Panc1 (cell line): Measurements from ENCODE around the gene TMOD1. TPM values are rescaled to one million over a fixed set of nuclear protein-coding genes. Genes with fewer than 3 reads are reported as not detected.
"Not testable (repeated sequence)": the region's sequence is repeated elsewhere in the genome, so short reads cannot be mapped to it uniquely, and the experiment has no call there.

Experiments
- ATAC-seq: fragments of 200-7000 bp; cut with Tn5 transposase; 2 replicates; pipeline ENCODE4 v1.9.1; 2020; ENCODE audit warnings: mild to moderate bottlenecking, moderate library complexity
- BruUV-seq: library from RNA; stranded (reverse); fragments of 400-500 nt; replicated peaks from 2 replicates; lab custom pipeline; 2021; lab: Mats Ljungman, UMichigan
- CTCF ChIA-PET: fragments of 300-600 bp; sonication (Branson Sonifier 250); formaldehyde crosslinking; loops from one replicate; lab custom pipeline; 2022; ENCODE audit warnings: antibody characterized with exemption; lab: Charles Lee
- POLR2A ChIA-PET: fragments of 300-600 bp; sonication (Branson Sonifier 250); formaldehyde crosslinking; loops from one replicate; lab custom pipeline; 2022; ENCODE audit warnings: antibody characterized with exemption; lab: Charles Lee
- DNase-seq: peaks from one replicate; pipeline ENCODE4 v3.0.0-alpha.2; 2010; ENCODE audit warnings: low read depth, low spot score
- H3K27ac ChIP-seq: 2 replicates; pipeline ENCODE4 v1.5.1; 2011; ENCODE audit warnings: mild to moderate bottlenecking, low read length, inconsistent platforms
- H3K27me3 ChIP-seq: fragments of 200-500 bp; sonication (Bioruptor generic); 2 replicates; pipeline ENCODE4 v1.6.0; 2014; ENCODE audit warnings: low read length, inconsistent platforms; ENCODE audit not compliant: control insufficient read depth, insufficient read depth
- H3K36me3 ChIP-seq: fragments of 200-500 bp; sonication (Bioruptor generic); 2 replicates; pipeline ENCODE4 v1.5.1; 2014; ENCODE audit warnings: inconsistent platforms, mild to moderate bottlenecking, low read length, moderate library complexity; ENCODE audit not compliant: control insufficient read depth, insufficient read depth
- H3K4me1 ChIP-seq: 2 replicates; pipeline ENCODE4 v1.5.1; 2011; ENCODE audit warnings: inconsistent platforms, mild to moderate bottlenecking, low read length, moderate library complexity; ENCODE audit not compliant: control insufficient read depth, insufficient read depth
- H3K4me3 ChIP-seq, 2 experiments: 2 replicates each; pipeline ENCODE4 v1.5.1; 2011 to 2012; ENCODE audit warnings: low read depth in 2 of 2, low read length in 2 of 2, mild to moderate bottlenecking in 2 of 2, inconsistent platforms in 1 of 2, moderate library complexity in 1 of 2
- H3K9me3 ChIP-seq: fragments of 200-500 bp; sonication (Bioruptor generic); 2 replicates; pipeline ENCODE4 v1.5.1; 2014; ENCODE audit warnings: low read depth, mild to moderate bottlenecking, inconsistent platforms, low read length, moderate library complexity; ENCODE audit not compliant: control insufficient read depth, insufficient read depth
- POLR2AphosphoS5 ChIP-seq: IDR thresholded peaks from 2 replicates; pipeline ENCODE4 v1.6.1; 2012; ENCODE audit warnings: mild to moderate bottlenecking, low read depth, low read length, moderate library complexity
- SIN3A ChIP-seq: IDR thresholded peaks from 2 replicates; pipeline ENCODE4 v1.6.1; 2012; ENCODE audit warnings: low read depth, mild to moderate bottlenecking, low read length, moderate library complexity, borderline replicate concordance; ENCODE audit not compliant: insufficient read depth
- TCF7L2 ChIP-seq: IDR thresholded peaks from 2 replicates; pipeline ENCODE4 v1.6.1; 2011; ENCODE audit warnings: mild to moderate bottlenecking, low read depth, low read length, inconsistent platforms
- in situ Hi-C: cut with HindIII; loops from 2 replicates; pipeline ENCODE4 v1.10.0; 2016; ENCODE audit warnings: low sequenced_read_pairs, low pct_unique_long_range_greater_than_20kb
- intact Hi-C: fragments of 100-400 bp; cut with micrococcal nuclease; formaldehyde crosslinking; loops from one replicate; pipeline ENCODE4 v1.10.0; 2022; ENCODE audit not compliant: unreplicated experiment
- total RNA-seq: library from RNA; stranded (reverse); gene quantifications from one replicate; pipeline ENCODE4 v1.2.1, GENCODE V29; 2021; ENCODE audit not compliant: unreplicated experiment
- TF ChIP-seq, protein P1 (sequence below): fragments of 450-650 bp; IDR thresholded peaks from 2 replicates; pipeline ENCODE4 v1.5.1; 2017; ENCODE audit warnings: mild to moderate bottlenecking
- TF ChIP-seq, protein P2 (sequence below), 2 experiments: IDR thresholded peaks; 2 replicates each; pipeline ENCODE4 v1.6.1; 2011 to 2012; ENCODE audit warnings: low read depth in 2 of 2, control low read depth in 1 of 2, low read length in 1 of 2, mild to moderate bottlenecking in 1 of 2, moderate library complexity in 1 of 2; ENCODE audit not compliant: insufficient read depth in 1 of 2

TMOD1 gene
- total RNA-seq, 1 experiment from 2014 or later, result 1.4 TPM

DNA sequence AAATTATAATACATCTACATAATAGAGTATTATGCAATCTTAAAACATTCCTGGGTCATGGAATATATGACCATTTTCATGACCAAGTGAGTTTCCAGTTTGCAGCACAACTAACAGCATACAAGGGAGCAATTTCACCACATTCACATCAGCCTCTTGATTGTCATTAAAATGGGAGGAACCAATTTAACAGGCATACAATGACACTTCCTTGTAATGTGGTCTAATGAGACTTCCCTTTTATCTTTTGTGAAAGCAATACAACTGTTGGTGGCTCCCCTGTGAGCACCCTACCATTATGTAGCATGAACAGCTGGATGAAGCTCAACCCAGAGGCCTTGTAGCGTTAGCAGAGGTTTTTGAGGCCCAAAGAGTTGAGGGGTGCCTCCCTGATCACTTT lies 13.6 kb upstream of the TMOD1 start:
- DNase-seq, result no peak
- Histone ChIP-seq H3K4me3 (no peak overlapping the region), H3K27me3 (no peaks in the 10 kb centered on the region), H3K36me3 (no peaks in the 10 kb centered on the region), H3K9me3 (no peaks in the 10 kb centered on the region), H3K27ac (no peak overlapping the region), H3K4me1 (no peaks in the 10 kb centered on the region)
- BruUV-seq, result no TSS peak
- intact Hi-C loops (no loop called here), in situ Hi-C loops (no loop called here)
- POLR2A ChIA-PET, result no interaction called here
- CTCF ChIA-PET, result no interaction called here
- no peak for ATAC-seq
- no peak for TF ChIP-seq POLR2AphosphoS5

DNA sequence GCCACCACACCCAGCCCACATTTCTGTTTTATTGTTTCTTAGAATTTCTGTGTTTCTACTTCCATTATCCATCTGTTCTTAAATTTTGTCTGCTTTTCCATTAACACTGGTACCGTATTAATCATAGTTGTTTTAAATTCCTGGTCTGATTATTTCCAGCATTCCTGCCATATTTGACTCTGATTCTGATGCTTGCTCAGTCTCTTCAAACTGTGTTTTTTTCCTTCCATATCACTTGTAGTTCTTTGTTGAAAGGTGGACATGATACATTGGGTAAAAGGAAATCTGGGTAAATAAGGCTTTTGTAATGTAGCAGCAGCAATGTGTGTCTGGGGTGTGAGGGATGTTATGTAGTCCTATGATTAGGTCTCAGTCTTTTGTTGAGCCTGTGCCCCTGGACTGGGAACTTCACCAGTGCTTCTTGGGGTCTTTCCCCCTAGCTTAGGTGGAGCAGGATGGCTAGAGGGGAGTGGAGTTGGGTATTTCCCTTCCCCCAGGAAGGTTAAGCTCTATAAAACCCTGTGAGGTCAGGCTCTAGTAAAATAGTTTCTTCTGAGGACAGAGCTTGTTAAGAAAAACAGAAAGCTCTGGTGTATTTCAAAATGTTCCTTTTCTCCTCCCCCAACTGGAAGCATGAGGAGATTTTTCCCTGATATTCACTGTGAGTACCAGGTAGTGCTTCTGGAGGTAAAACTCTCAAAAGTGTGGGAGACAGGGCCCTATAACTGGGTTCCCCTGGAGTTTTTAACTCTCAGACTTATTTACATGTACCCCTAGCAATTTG lies 10.1 kb upstream of the TMOD1 start:
- no peak overlapping the region for H3K27ac ChIP-seq
- no peaks in the 10 kb centered on the region for H3K9me3 ChIP-seq
- ChIA-PET POLR2A (no interaction called here), CTCF (no interaction called here)
- no TSS peak for BruUV-seq
- no peak for DNase-seq
- no peaks in the 10 kb centered on the region for H3K4me1 ChIP-seq
- TF ChIP-seq, protein P1, sequence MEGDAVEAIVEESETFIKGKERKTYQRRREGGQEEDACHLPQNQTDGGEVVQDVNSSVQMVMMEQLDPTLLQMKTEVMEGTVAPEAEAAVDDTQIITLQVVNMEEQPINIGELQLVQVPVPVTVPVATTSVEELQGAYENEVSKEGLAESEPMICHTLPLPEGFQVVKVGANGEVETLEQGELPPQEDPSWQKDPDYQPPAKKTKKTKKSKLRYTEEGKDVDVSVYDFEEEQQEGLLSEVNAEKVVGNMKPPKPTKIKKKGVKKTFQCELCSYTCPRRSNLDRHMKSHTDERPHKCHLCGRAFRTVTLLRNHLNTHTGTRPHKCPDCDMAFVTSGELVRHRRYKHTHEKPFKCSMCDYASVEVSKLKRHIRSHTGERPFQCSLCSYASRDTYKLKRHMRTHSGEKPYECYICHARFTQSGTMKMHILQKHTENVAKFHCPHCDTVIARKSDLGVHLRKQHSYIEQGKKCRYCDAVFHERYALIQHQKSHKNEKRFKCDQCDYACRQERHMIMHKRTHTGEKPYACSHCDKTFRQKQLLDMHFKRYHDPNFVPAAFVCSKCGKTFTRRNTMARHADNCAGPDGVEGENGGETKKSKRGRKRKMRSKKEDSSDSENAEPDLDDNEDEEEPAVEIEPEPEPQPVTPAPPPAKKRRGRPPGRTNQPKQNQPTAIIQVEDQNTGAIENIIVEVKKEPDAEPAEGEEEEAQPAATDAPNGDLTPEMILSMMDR, result no peak
- no peak for TF ChIP-seq POLR2AphosphoS5
- TF ChIP-seq, protein P2, sequence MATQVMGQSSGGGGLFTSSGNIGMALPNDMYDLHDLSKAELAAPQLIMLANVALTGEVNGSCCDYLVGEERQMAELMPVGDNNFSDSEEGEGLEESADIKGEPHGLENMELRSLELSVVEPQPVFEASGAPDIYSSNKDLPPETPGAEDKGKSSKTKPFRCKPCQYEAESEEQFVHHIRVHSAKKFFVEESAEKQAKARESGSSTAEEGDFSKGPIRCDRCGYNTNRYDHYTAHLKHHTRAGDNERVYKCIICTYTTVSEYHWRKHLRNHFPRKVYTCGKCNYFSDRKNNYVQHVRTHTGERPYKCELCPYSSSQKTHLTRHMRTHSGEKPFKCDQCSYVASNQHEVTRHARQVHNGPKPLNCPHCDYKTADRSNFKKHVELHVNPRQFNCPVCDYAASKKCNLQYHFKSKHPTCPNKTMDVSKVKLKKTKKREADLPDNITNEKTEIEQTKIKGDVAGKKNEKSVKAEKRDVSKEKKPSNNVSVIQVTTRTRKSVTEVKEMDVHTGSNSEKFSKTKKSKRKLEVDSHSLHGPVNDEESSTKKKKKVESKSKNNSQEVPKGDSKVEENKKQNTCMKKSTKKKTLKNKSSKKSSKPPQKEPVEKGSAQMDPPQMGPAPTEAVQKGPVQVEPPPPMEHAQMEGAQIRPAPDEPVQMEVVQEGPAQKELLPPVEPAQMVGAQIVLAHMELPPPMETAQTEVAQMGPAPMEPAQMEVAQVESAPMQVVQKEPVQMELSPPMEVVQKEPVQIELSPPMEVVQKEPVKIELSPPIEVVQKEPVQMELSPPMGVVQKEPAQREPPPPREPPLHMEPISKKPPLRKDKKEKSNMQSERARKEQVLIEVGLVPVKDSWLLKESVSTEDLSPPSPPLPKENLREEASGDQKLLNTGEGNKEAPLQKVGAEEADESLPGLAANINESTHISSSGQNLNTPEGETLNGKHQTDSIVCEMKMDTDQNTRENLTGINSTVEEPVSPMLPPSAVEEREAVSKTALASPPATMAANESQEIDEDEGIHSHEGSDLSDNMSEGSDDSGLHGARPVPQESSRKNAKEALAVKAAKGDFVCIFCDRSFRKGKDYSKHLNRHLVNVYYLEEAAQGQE (IDR thresholded peaks at IDR 0.05; ENCODE audit: insufficient read depth in 1 of 2, low read depth in 2 of 2, low read length in 1 of 2), result no peak
- no peak for TF ChIP-seq TCF7L2
- no peak for TF ChIP-seq SIN3A
- no peak overlapping the region for H3K4me3 ChIP-seq
- intact Hi-C loops (no loop called here), in situ Hi-C loops (no loop called here)
- H3K36me3 ChIP-seq, result no peaks in the 10 kb centered on the region
- ATAC-seq, result no peak
- no peaks in the 10 kb centered on the region for H3K27me3 ChIP-seq

DNA sequence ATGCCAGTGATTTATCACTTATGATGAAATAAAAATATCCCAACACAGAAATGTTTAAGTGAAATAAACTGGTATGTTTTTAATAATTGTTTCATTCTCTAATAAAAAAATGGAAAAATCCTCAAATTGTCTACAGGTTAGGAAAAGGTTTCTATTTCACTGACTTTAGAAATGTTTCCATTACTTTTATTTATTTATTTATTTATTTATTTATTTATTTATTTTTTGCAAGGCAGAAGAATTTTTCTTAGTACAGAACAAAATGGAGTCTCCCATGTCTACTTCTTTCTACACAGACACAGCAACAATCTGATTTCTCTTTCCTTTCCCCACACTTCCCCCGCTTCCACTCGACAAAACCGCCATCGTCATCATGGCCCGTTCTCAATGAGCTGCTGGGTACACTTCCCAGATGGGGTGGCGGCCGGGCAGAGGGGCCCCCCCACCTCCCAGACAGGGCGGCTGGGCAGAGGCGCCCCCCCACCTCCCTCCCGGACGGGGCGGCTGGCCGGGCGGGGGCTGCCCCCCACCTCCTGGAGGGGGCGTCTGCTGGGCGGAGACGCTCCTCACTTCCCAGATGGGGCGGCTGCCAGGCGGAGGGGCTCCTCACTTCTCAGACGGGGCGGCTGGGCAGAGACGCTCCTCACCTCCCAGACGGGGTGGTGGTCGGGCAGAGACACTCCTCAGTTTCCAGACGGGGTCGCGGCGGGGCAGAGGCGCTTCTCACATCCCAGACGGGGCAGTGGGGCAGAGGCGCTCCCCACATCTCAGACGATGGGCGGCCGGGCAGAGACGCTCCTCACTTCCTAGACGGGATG lies 3.7 kb upstream of the TMOD1 start:
- H3K4me1 ChIP-seq, in situ Hi-C loops, DNase-seq, POLR2A ChIA-PET, H3K9me3 ChIP-seq, BruUV-seq, H3K36me3 ChIP-seq, intact Hi-C loops, H3K4me3 ChIP-seq, H3K27me3 ChIP-seq, H3K27ac ChIP-seq, ATAC-seq: not testable (repeated sequence)
- CTCF ChIA-PET, result interaction anchor here (0.6 kb wide), 1 partner anchor 23 kb away, joined by 3 read pairs; no protein-coding TSS in a partner anchor

DNA sequence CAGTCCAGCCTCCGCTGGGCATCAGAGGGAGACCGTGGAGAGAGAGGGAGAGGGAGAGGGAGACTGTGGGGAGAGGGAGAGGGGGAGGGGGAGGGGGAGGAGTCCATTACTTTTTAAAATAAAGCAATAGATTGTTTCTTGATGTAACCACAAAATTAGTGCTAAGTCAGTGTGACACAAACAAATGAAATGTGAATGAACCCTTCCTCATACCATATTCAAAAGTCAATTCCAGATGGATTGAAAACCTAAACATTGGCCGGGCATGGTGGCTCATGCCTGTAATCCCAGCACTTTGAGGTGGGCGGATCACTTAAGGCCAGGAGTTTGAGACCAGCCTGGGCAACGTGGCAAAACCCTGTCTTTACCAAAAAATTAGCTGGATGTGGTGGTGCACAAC lies 2.6 kb upstream of the TMOD1 start:
- H3K4me1 ChIP-seq, H3K27me3 ChIP-seq, BruUV-seq, intact Hi-C loops, in situ Hi-C loops, ATAC-seq, H3K9me3 ChIP-seq, H3K4me3 ChIP-seq, H3K27ac ChIP-seq, DNase-seq, H3K36me3 ChIP-seq: not testable (repeated sequence)
- ChIA-PET CTCF (interaction anchor here (0.7 kb wide), 1 partner anchor 81 kb away, joined by 3 read pairs; no protein-coding TSS in a partner anchor), POLR2A (interaction anchor here (0.7 kb wide), 1 partner anchor 168 kb away, joined by 12 read pairs; no protein-coding TSS in a partner anchor)
